HCT116 (cell line): ENCODE measurements around the gene CENPL. TPM values are rescaled to one million over a fixed set of nuclear protein-coding genes. Genes with fewer than 3 reads are reported as not detected.

Experiments
- ATAC-seq: fragments of 200-7000 bp; cut with Tn5 transposase; 2 replicates; pipeline ENCODE4 v1.9.1; 2020; ENCODE audit warnings: mild to moderate bottlenecking, moderate library complexity
- BruUV-seq: library from RNA; stranded (reverse); fragments of 400-500 nt; replicated peaks from 2 replicates; lab custom pipeline; 2021; lab: Mats Ljungman, UMichigan
- CTCF ChIA-PET: fragments of 300-600 bp; sonication (Branson Sonifier 250); formaldehyde crosslinking; loops from one replicate; lab custom pipeline; 2021; ENCODE audit warnings: antibody characterized with exemption; lab: Charles Lee
- POLR2A ChIA-PET: fragments of 300-600, 350-600 bp; sonication (Branson Sonifier 250); formaldehyde crosslinking; loops from one replicate; lab custom pipeline; 2021; ENCODE audit warnings: antibody characterized with exemption; lab: Charles Lee
- RAD21 ChIA-PET, 2 experiments: fragments of 300-600 bp; sonication (Branson Sonifier 250); formaldehyde crosslinking; loops; one replicate each; lab custom pipeline; 2023; ENCODE audit warnings: low total read pairs in 2 of 2; ENCODE audit not compliant: uncharacterized antibody in 2 of 2, unreplicated experiment in 2 of 2, low non-redundant PET in 1 of 2; lab: Charles Lee
- DNase-seq: peaks from one replicate; pipeline ENCODE4 v3.0.0-alpha.2; 2010; ENCODE audit warnings: low read depth, low spot score
- H2AFZ ChIP-seq: fragments of 200-600 bp; shearing (Covaris generic), sonication (generic); 2 replicates; pipeline ENCODE4 v1.6.1; 2017; ENCODE audit warnings: low read depth, mixed run types, mixed read lengths, antibody characterized with exemption, low read length; ENCODE audit not compliant: poor library complexity, severe bottlenecking
- H3K27ac ChIP-seq: 2 replicates; pipeline ENCODE4 v1.5.1; 2012; ENCODE audit warnings: low read depth, low read length
- H3K27me3 ChIP-seq: fragments of 200-600 bp; sonication (generic); 2 replicates; pipeline ENCODE4 v1.6.1; 2016; ENCODE audit warnings: mixed run types, low read length, mixed read lengths; ENCODE audit not compliant: insufficient read depth
- H3K36me3 ChIP-seq, 2 experiments: fragments of 200-500 bp in 1 of 2; fragments of 200-600 bp in 1 of 2; sonication (Bioruptor generic) in 1 of 2; sonication (generic) in 1 of 2; 2 replicates each; pipeline versions ENCODE4 v1.5.1 to v1.6.1; 2014 to 2016; ENCODE audit warnings: low read length in 2 of 2, inconsistent platforms in 1 of 2, mixed read lengths in 1 of 2, mixed run types in 1 of 2; ENCODE audit not compliant: insufficient read depth in 2 of 2, control insufficient read depth in 1 of 2
- H3K4me1 ChIP-seq, 2 experiments: fragments of 200-600 bp in 1 of 2; sonication (generic) in 1 of 2; 2 replicates each; pipeline versions ENCODE4 v1.5.1 to v1.6.1; 2012 to 2017; ENCODE audit warnings: low read length in 2 of 2, inconsistent platforms in 1 of 2, mild to moderate bottlenecking in 1 of 2, mixed read lengths in 1 of 2, mixed run types in 1 of 2, moderate library complexity in 1 of 2; ENCODE audit not compliant: insufficient read depth in 2 of 2, control insufficient read depth in 1 of 2
- H3K4me2 ChIP-seq: fragments of 200-600 bp; sonication (generic); 2 replicates; pipeline ENCODE4 v1.6.1; 2017; ENCODE audit warnings: mixed run types, low read length, mixed read lengths
- H3K4me3 ChIP-seq, 2 experiments: fragments of 200-600 bp in 1 of 2; sonication (generic) in 1 of 2; replicated peaks in 1 of 2; 2 replicates each; pipeline ENCODE4 v1.5.1; 2011 to 2016; ENCODE audit warnings: low read length in 2 of 2, control low read depth in 1 of 2, low read depth in 1 of 2, mild to moderate bottlenecking in 1 of 2, mixed read lengths in 1 of 2, mixed run types in 1 of 2
- H3K79me2 ChIP-seq: fragments of 200-600 bp; sonication (generic); 2 replicates; pipeline ENCODE4 v1.6.1; 2017; ENCODE audit warnings: mild to moderate bottlenecking, mixed run types, low read length, moderate library complexity, mixed read lengths; ENCODE audit not compliant: insufficient read depth
- H3K9ac ChIP-seq: fragments of 200-600 bp; sonication (generic); 2 replicates; pipeline ENCODE4 v1.6.1; 2016; ENCODE audit warnings: low read length, mixed read lengths
- H3K9me2 ChIP-seq: fragments of 200-600 bp; sonication (generic), shearing (Covaris generic); 2 replicates; pipeline ENCODE4 v1.6.1; 2017; ENCODE audit warnings: mixed run types, mild to moderate bottlenecking, moderate library complexity; ENCODE audit not compliant: insufficient read depth
- H3K9me3 ChIP-seq, 2 experiments: fragments of 200-500 bp in 1 of 2; fragments of 200-600 bp in 1 of 2; sonication (Bioruptor generic) in 1 of 2; sonication (generic) in 1 of 2; 2 replicates each; pipeline ENCODE4 v1.6.1; 2014 to 2017; ENCODE audit warnings: low read length in 2 of 2, mixed read lengths in 2 of 2, inconsistent platforms in 1 of 2, low read depth in 1 of 2, mild to moderate bottlenecking in 1 of 2, mixed run types in 1 of 2, moderate library complexity in 1 of 2; ENCODE audit not compliant: control insufficient read depth in 1 of 2, insufficient read depth in 1 of 2
- H4K20me1 ChIP-seq: fragments of 200-600 bp; sonication (generic), shearing (Covaris generic); 2 replicates; pipeline ENCODE4 v1.6.1; 2017; ENCODE audit warnings: mixed run types, mild to moderate bottlenecking, moderate library complexity; ENCODE audit not compliant: insufficient read depth
- ATF3 ChIP-seq: IDR thresholded peaks from 2 replicates; pipeline ENCODE4 v1.6.1; 2012
- CBX3 ChIP-seq: IDR thresholded peaks from 2 replicates; pipeline ENCODE4 v1.6.1; 2012; ENCODE audit warnings: low read depth
- CEBPB ChIP-seq: IDR thresholded peaks from 2 replicates; pipeline ENCODE4 v1.6.1; 2012; ENCODE audit warnings: low read depth
- EGR1 ChIP-seq: IDR thresholded peaks from 2 replicates; pipeline ENCODE4 v1.6.1; 2012; ENCODE audit warnings: low read depth
- EZH2 ChIP-seq: fragments of 200-600 bp; sonication (generic); IDR thresholded peaks from 2 replicates; pipeline ENCODE4 v1.6.1; 2017; ENCODE audit warnings: antibody characterized with exemption, mixed run types
- EZH2phosphoT487 ChIP-seq: fragments of 200-600 bp; IDR thresholded peaks from 2 replicates; pipeline ENCODE4 v1.6.1; 2018; ENCODE audit warnings: antibody characterized with exemption, borderline replicate concordance
- FOSL1 ChIP-seq: IDR thresholded peaks from 2 replicates; pipeline ENCODE4 v1.6.1; 2012; ENCODE audit warnings: low read depth
- JUND ChIP-seq: IDR thresholded peaks from 2 replicates; pipeline ENCODE4 v1.6.1; 2012
- MAX ChIP-seq: IDR thresholded peaks from 2 replicates; pipeline ENCODE4 v1.6.1; 2012
- POLR2A ChIP-seq: IDR thresholded peaks from 2 replicates; pipeline ENCODE4 v1.7.0; 2011; ENCODE audit warnings: borderline replicate concordance; ENCODE audit not compliant: insufficient read depth, insufficient read length; ENCODE audit errors: extremely low read depth
- POLR2AphosphoS5 ChIP-seq: IDR thresholded peaks from 2 replicates; pipeline ENCODE4 v1.6.1; 2011; ENCODE audit warnings: mild to moderate bottlenecking, low read depth, low read length, moderate library complexity
- RAD21 ChIP-seq: IDR thresholded peaks from 2 replicates; pipeline ENCODE4 v1.6.1; 2012; ENCODE audit warnings: low read depth, mild to moderate bottlenecking
- SIN3A ChIP-seq: IDR thresholded peaks from 2 replicates; pipeline ENCODE4 v1.6.1; 2012; ENCODE audit warnings: low read depth
- SP1 ChIP-seq: IDR thresholded peaks from 2 replicates; pipeline ENCODE4 v1.6.1; 2012; ENCODE audit warnings: low read depth
- SRF ChIP-seq: IDR thresholded peaks from 2 replicates; pipeline ENCODE4 v1.6.1; 2012; ENCODE audit warnings: low read depth
- TCF7L2 ChIP-seq: IDR thresholded peaks from 2 replicates; pipeline ENCODE4 v1.7.0; 2011; ENCODE audit warnings: borderline replicate concordance, inconsistent platforms; ENCODE audit not compliant: insufficient read depth, insufficient read length; ENCODE audit errors: extremely low read depth
- YY1 ChIP-seq: IDR thresholded peaks from 2 replicates; pipeline ENCODE4 v1.6.1; 2011; ENCODE audit warnings: low read length, low read depth, moderate library complexity, mild to moderate bottlenecking; ENCODE audit not compliant: insufficient replicate concordance; ENCODE audit errors: extremely low read depth
- ZBTB33 ChIP-seq: IDR thresholded peaks from 2 replicates; pipeline ENCODE4 v1.6.1; 2011; ENCODE audit warnings: mild to moderate bottlenecking, low read length, moderate library complexity; ENCODE audit not compliant: insufficient replicate concordance; ENCODE audit errors: extremely low read depth
- ZFX ChIP-seq: fragments of 450-650 bp; IDR thresholded peaks from 2 replicates; pipeline ENCODE4 v1.6.1; 2017
- ZNF274 ChIP-seq: fragments of 200-500 bp; sonication (Bioruptor generic); IDR thresholded peaks from 2 replicates; pipeline ENCODE4 v1.6.1; 2014; ENCODE audit warnings: mild to moderate bottlenecking, low read depth, low read length, inconsistent platforms
- intact Hi-C: fragments of 100-400 bp; cut with micrococcal nuclease; formaldehyde crosslinking; loops from 2 replicates; pipeline ENCODE4 v1.10.0; 2022
- total RNA-seq: library from RNA; stranded (reverse); gene quantifications from one replicate; pipeline ENCODE4 v1.2.1, GENCODE V29; 2021; ENCODE audit not compliant: unreplicated experiment
- TF ChIP-seq, protein P1 (sequence below), 3 experiments: fragments of 200-600 bp in 1 of 3; sonication (generic) in 1 of 3; IDR thresholded peaks in 2 of 3; conservative IDR thresholded peaks in 1 of 3; 2 replicates each; pipeline ENCODE4 v1.5.1; 2012 to 2017; ENCODE audit warnings: low read depth in 2 of 3, low read length in 2 of 3, antibody characterized with exemption in 1 of 3, borderline replicate concordance in 1 of 3, control low read depth in 1 of 3, mild to moderate bottlenecking in 1 of 3, mixed read lengths in 1 of 3, mixed run types in 1 of 3, moderate library complexity in 1 of 3; ENCODE audit not compliant: insufficient read depth in 1 of 3

CENPL gene
- total RNA-seq, 1 experiment from 2014 or later = 20.3 TPM

DNA sequence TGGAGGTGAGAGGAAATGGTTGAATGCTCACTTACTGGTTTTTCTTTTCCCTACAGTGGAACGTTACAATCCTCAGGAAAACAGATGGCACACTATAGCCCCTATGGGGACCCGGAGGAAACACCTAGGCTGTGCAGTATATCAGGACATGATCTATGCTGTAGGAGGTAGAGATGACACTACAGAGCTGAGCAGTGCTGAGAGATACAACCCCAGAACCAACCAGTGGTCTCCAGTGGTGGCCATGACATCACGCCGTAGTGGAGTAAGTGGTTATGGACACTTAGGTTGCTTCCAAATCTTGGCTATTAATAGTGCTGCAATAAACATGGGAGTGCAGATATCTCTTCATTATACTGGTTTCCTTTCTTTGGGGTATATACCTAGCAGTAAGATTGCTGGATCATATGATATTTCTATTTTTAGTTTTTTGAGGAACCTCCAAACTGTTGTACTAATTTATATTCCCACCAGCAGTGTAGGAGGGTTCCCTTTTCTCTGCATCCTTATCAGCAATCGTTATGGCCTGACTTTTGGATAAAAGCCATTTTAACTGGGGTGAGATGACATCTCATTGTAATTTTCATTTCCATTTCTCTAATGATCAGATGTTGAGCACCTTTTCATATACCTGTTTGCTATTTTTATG, 49.0 kb downstream of the CENPL start (continued):
- no peak for TF ChIP-seq YY1
- TF ChIP-seq EGR1 = no peak
- no peak for TF ChIP-seq RAD21

DNA sequence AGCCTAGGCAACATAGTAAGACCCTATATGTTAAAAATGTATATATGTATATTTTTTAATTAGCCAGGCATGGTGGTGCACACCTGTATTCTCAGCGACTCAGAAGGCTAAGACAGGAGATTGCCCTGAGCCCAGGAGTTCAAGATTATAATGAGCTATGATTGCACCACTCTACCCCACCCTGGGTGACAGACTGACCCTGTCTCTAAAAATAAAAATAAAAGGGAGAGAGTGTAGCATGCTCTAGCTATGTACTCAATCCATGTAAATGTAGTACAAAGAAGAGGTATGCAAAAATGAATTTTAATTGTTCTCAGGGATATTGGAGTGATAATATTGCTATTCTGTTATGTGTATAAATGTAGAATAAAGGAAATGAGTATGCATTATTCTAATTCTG, 53.1 kb downstream of the CENPL start:
- DNase-seq (no peak), ATAC-seq (no peak)
- CTCF ChIA-PET = no interaction called here
- Histone ChIP-seq H3K79me2 (no peaks in the 10 kb centered on the region), H3K27me3 (no peaks in the 10 kb centered on the region), H3K9ac (no peak overlapping the region), H3K4me3 (no peak overlapping the region), H3K9me2 (no peaks in the 10 kb centered on the region), H3K36me3 (no peaks in the 10 kb centered on the region), H3K27ac (no peak overlapping the region), H2AFZ (no peak overlapping the region), H4K20me1 (no peaks in the 10 kb centered on the region), H3K4me1 (no peaks in the 10 kb centered on the region), H3K4me2 (no peak overlapping the region), H3K9me3 (no peaks in the 10 kb centered on the region)
- POLR2A ChIA-PET = no interaction called here
- intact Hi-C loops = loop anchor here (5.0 kb wide), 1 partner anchor 51 kb away; the partner anchor contains the start of genes CENPL and DARS2
- RAD21 ChIA-PET = no interaction called here
- BruUV-seq = no TSS peak
- TF ChIP-seq EZH2 (no peak), TCF7L2 (no peak), JUND (no peak), CBX3 (no peak), CEBPB (no peak), YY1 (no peak), ZFX (no peak), SP1 (no peak), POLR2A (no peak), FOSL1 (no peak), ZBTB33 (no peak), POLR2AphosphoS5 (no peak), SIN3A (no peak), ATF3 (no peak), EZH2phosphoT487 (no peak), MAX (no peak), RAD21 (no peak), SRF (no peak), ZNF274 (no peak)
- TF ChIP-seq, protein P1, sequence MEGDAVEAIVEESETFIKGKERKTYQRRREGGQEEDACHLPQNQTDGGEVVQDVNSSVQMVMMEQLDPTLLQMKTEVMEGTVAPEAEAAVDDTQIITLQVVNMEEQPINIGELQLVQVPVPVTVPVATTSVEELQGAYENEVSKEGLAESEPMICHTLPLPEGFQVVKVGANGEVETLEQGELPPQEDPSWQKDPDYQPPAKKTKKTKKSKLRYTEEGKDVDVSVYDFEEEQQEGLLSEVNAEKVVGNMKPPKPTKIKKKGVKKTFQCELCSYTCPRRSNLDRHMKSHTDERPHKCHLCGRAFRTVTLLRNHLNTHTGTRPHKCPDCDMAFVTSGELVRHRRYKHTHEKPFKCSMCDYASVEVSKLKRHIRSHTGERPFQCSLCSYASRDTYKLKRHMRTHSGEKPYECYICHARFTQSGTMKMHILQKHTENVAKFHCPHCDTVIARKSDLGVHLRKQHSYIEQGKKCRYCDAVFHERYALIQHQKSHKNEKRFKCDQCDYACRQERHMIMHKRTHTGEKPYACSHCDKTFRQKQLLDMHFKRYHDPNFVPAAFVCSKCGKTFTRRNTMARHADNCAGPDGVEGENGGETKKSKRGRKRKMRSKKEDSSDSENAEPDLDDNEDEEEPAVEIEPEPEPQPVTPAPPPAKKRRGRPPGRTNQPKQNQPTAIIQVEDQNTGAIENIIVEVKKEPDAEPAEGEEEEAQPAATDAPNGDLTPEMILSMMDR (IDR thresholded peaks at IDR 0.05 in 2 of 3, conservative IDR thresholded peaks at IDR 0.05 in 1 of 3; ENCODE audit: borderline replicate concordance in 1 of 3, insufficient read depth in 1 of 3, low read depth in 2 of 3, low read length in 2 of 3) = no peak
